Endodermal cell (in vitro differentiated cells): ENCODE results near the gene PSMB3. TPM values are rescaled to one million over a fixed set of nuclear protein-coding genes. Genes with fewer than 3 reads are reported as not detected.

Source experiments
- DNase-seq: peaks from one replicate; pipeline ENCODE4 v3.0.0-alpha.2; 2017
- H3K27ac ChIP-seq: 2 replicates; pipeline ENCODE4 v1.5.1; 2013; ENCODE audit warnings: mild to moderate bottlenecking, low read depth, low read length, moderate library complexity
- H3K27me3 ChIP-seq: 2 replicates; pipeline ENCODE4 v1.6.1; 2013; ENCODE audit warnings: mild to moderate bottlenecking, low read length, moderate library complexity; ENCODE audit not compliant: insufficient read depth, control insufficient read depth, poor library complexity, severe bottlenecking
- H3K36me3 ChIP-seq: 2 replicates; pipeline ENCODE4 v1.7.0; 2013; ENCODE audit warnings: mild to moderate bottlenecking, low read length, moderate library complexity; ENCODE audit not compliant: control insufficient read depth, insufficient read depth
- H3K4me1 ChIP-seq: one replicate; pipeline ENCODE4 v1.7.0; 2013; ENCODE audit warnings: low read length; ENCODE audit not compliant: control insufficient read depth, insufficient read depth
- H3K4me3 ChIP-seq: 2 replicates; pipeline ENCODE4 v1.5.1; 2013; ENCODE audit warnings: mild to moderate bottlenecking, low read length, moderate library complexity
- H3K9ac ChIP-seq: 2 replicates; pipeline ENCODE4 v1.6.1; 2013; ENCODE audit warnings: mild to moderate bottlenecking, low read length, moderate library complexity; ENCODE audit not compliant: poor library complexity, severe bottlenecking; ENCODE audit errors: extremely low read depth
- H3K9me3 ChIP-seq: 2 replicates; pipeline ENCODE4 v1.6.1; 2013; ENCODE audit warnings: mild to moderate bottlenecking, low read length, moderate library complexity; ENCODE audit not compliant: control insufficient read depth
- H3K27ac Mint-ChIP-seq: 2 replicates; pipeline ENCODE4 v1.8.0; 2020; ENCODE audit warnings: mixed read lengths
- H3K27me3 Mint-ChIP-seq: 2 replicates; pipeline ENCODE4 v1.8.0; 2021; ENCODE audit warnings: mild to moderate bottlenecking, mixed read lengths; ENCODE audit not compliant: insufficient read depth
- H3K36me3 Mint-ChIP-seq: 2 replicates; pipeline ENCODE4 v1.8.0; 2020; ENCODE audit warnings: low read depth, mixed read lengths
- H3K4me1 Mint-ChIP-seq: 2 replicates; pipeline ENCODE4 v1.8.0; 2020; ENCODE audit warnings: mixed read lengths
- H3K4me3 Mint-ChIP-seq: 2 replicates; pipeline ENCODE4 v1.8.0; 2020; ENCODE audit warnings: mild to moderate bottlenecking, moderate library complexity, mixed read lengths
- H3K9me3 Mint-ChIP-seq: 2 replicates; pipeline ENCODE4 v1.8.0; 2020; ENCODE audit warnings: mild to moderate bottlenecking, mixed read lengths
- WGBS, 2 experiments: methylation state at CpG; one replicate each; pipeline versions ENCODE4 v1.1.5 to v1.1.7; 2013; ENCODE audit warnings: missing lambda C conversion rate in 2 of 2, mixed read lengths in 1 of 2; ENCODE audit not compliant: insufficient coverage in 1 of 2, insufficient read length in 1 of 2; 5-methylcytosine and 5-hydroxymethylcytosine counted together
- total RNA-seq, 2 donors: library from RNA; stranded (reverse); fragmentation: NEBNext Ultra II Directional in 1 of 2; extraction: Animal tissue kit (Norgen Biotek cat#: 25700) in 1 of 2; gene quantifications; 2 replicates in 1 of 2; 3 replicates in 1 of 2; pipeline ENCODE4 v1.2.1, GENCODE V29; 2021
- TF ChIP-seq, protein P1 (sequence below): fragments of 200-600 bp; sonication (generic); conservative IDR thresholded peaks from 2 replicates; pipeline ENCODE4 v1.5.0; 2021; ENCODE audit warnings: antibody characterized with exemption, mild to moderate bottlenecking

The PSMB3 gene
- total RNA-seq, 2 donors from 2014 or later, result 192 to 244 TPM

DNA sequence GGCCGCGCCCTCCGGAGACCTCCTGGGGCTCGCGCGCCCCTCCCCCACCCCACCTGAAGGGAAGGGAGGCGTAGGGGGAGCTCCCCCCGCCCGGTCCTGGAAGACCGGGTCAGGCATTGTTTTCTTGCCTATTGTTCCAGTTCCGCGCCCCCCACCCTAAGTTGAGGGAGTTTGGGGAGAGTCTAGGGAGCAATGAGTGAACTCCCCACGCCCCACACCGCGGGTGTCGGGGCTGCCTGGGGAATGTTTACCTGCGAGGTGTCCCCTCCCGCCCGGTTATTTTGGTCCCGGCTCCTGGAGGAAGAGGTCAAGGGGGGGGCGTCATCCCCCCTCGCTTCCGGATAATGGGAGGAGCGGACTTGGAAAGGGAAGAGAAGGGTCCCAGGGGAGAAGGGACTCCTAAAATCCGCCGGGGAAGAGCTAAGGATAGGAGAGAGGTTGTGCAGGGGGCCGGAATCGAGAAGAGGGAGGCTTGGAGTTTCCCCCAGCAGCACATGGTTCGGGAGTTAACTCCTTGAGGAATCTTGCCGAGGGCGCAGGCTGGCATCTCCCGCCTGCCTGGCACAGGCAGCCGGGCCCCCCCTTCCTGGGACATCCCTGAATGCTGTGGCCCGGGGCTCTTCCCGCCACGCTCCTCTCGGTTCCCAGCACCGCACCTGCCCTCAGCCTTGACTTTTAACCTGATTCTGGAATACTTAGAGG is 46.6 kb upstream of the PSMB3 start:
- H3K4me1 ChIP-seq, result peaks cover 9% of the 10 kb centered on the region
- H3K9ac ChIP-seq, result peak overlapping the region; percentile 55
- Mint-ChIP-seq H3K4me3 (peak overlapping the region; percentile 83), H3K36me3 (peaks cover 28% of the 10 kb centered on the region), H3K27me3 (peaks cover 32% of the 10 kb centered on the region), H3K27ac (peak overlapping the region; percentile 89), H3K9me3 (no peaks in the 10 kb centered on the region), H3K4me1 (peaks cover 50% of the 10 kb centered on the region)
- H3K4me3 ChIP-seq, result peak overlapping the region; percentile 91
- 0% methylated on average over 8 to 37 of the region's 38 CpGs for WGBS, 2 experiments
- TF ChIP-seq, protein P1, sequence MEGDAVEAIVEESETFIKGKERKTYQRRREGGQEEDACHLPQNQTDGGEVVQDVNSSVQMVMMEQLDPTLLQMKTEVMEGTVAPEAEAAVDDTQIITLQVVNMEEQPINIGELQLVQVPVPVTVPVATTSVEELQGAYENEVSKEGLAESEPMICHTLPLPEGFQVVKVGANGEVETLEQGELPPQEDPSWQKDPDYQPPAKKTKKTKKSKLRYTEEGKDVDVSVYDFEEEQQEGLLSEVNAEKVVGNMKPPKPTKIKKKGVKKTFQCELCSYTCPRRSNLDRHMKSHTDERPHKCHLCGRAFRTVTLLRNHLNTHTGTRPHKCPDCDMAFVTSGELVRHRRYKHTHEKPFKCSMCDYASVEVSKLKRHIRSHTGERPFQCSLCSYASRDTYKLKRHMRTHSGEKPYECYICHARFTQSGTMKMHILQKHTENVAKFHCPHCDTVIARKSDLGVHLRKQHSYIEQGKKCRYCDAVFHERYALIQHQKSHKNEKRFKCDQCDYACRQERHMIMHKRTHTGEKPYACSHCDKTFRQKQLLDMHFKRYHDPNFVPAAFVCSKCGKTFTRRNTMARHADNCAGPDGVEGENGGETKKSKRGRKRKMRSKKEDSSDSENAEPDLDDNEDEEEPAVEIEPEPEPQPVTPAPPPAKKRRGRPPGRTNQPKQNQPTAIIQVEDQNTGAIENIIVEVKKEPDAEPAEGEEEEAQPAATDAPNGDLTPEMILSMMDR, result no peak
- H3K9me3 ChIP-seq, result no peaks in the 10 kb centered on the region
- peak; percentile 88 for DNase-seq
- no peak overlapping the region for H3K27ac ChIP-seq
- H3K36me3 ChIP-seq, result peaks cover 35% of the 10 kb centered on the region
- peaks cover 16% of the 10 kb centered on the region for H3K27me3 ChIP-seq

DNA sequence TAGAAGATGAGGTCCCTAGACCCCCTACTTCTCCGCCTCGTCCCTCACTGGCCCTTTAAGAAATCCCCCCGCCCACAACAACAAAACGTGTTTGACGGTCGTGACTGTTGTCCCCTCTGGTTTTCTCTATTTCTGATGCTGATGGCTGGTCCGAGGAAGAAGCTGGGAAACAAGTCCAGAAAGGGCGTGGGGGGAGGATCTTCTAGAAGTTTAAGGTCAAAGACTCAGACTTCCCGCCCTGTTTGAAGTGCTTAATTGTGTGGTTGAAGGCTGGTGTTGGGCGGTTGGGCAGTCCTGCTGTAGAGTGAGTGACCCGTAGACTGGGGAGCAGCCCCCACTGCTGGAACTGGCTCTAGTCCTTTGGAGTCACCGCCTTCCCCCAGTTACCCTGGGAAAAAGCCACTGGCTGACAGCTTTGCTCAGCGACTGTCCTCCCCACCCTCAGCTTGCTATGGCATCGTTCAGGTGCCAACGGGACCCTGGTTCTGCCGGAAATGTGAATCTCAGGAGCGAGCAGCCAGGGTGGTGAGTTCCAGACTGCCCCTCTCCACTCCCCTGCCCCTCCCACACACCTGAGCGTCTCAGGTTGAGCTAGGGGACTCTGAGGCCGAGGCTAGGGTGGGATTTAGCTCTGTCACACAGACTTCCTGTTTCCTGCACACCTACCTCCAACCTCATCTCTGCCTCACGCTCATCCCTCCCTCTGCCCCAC is 45.9 kb upstream of the PSMB3 start:
- Histone ChIP-seq H3K4me3 (peak overlapping the region; percentile 91), H3K9me3 (no peaks in the 10 kb centered on the region), H3K36me3 (peaks cover 43% of the 10 kb centered on the region), H3K27me3 (peaks cover 8% of the 10 kb centered on the region), H3K27ac (no peak overlapping the region), H3K9ac (peak overlapping the region; percentile 55), H3K4me1 (peaks cover 9% of the 10 kb centered on the region)
- TF ChIP-seq, protein P1, result no peak
- peak; percentile 85 for DNase-seq
- peaks cover 45% of the 10 kb centered on the region for H3K4me1 Mint-ChIP-seq
- whole genome bisulfite sequencing, 2 experiments, result 20 to 22% methylated on average over 5 to 20 of the region's 20 CpGs
- H3K9me3 Mint-ChIP-seq, result no peaks in the 10 kb centered on the region
- peaks cover 35% of the 10 kb centered on the region for H3K36me3 Mint-ChIP-seq
- H3K4me3 Mint-ChIP-seq, result peak overlapping the region; percentile 83
- H3K27ac Mint-ChIP-seq, result peak overlapping the region; percentile 89
- H3K27me3 Mint-ChIP-seq, result peaks cover 25% of the 10 kb centered on the region

DNA sequence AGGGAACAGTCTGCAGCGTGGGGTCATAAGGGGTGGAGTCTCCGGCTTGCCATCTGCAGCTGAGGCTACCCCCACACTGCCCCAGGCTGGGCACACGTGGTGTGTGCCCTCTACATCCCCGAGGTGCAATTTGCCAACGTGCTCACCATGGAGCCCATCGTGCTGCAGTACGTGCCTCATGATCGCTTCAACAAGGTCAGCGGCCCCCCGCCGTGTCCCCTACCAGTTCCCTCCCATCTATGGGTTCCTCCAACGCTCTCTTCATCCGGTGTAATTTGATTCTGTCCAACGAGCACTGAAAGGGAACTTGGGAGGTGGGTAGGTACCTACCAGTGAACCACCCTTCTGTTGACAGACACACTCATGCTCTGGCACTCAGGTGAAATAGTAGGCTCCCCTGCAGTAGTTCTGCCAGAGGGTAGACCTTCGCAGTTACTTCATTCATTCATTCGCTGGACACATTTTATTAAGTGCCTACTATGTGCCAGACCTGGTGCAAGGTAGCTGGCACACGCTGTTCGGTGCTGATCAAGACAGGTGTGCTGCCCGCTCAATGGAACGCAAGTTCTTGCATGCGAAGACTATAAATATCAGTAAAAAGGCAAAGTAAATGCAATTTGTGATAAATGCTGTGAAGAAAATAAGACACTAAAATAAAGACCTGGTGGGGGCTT is 44.7 kb upstream of the PSMB3 start:
- Histone ChIP-seq H3K27me3 (peaks cover 6% of the 10 kb centered on the region), H3K36me3 (peaks cover 54% of the 10 kb centered on the region), H3K4me1 (peaks cover 9% of the 10 kb centered on the region), H3K27ac (no peak overlapping the region), H3K4me3 (no peak overlapping the region), H3K9me3 (no peaks in the 10 kb centered on the region), H3K9ac (no peak overlapping the region)
- Mint-ChIP-seq H3K4me3 (peak overlapping the region; percentile 83), H3K27me3 (peaks cover 17% of the 10 kb centered on the region), H3K4me1 (peaks cover 45% of the 10 kb centered on the region), H3K27ac (no peak overlapping the region), H3K9me3 (no peaks in the 10 kb centered on the region), H3K36me3 (peaks cover 39% of the 10 kb centered on the region)
- no peak for DNase-seq
- TF ChIP-seq, protein P1, result no peak
- 93% methylated on average over 18 to 21 of the region's 21 CpGs for WGBS, 2 experiments
